Measurements from ENCODE around the gene ADARB2. TPM values are rescaled to one million over a fixed set of nuclear protein-coding genes. Genes with fewer than 3 reads are reported as not detected.

Gene ADARB2
- total and polyA plus RNA-seq, 4 donors: 0.55 to 0.70 (median 0.59) TPM; not detected in 1

DNA sequence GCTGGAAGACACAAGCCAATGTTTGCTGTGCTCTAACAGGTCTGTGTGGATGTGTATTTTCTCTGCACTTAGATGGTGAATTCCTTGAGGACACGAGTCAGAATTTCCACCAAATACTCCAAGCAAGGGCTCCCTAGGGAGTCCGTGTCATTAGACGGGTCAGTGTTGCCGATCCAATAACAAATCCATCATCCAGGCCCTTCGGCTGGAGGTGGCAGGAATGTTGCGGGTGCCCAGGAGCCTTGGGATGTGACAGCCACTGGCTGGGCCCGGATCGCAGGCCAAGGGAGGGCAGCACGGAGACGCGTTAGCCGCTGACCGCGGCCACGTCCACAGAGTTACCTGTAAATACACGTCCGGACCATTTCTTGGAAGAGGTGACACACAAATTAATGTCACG is 494.4 kb downstream of the ADARB2 start (continued):
- TF ChIP-seq TAF1 (conservative IDR thresholded peaks at IDR 0.05) (no peak), FOXA2 (IDR thresholded peaks at IDR 0.05) (no peak)

GRCh38 chr10:1241973-1242935 is 495.1 kb downstream of the ADARB2 start:
- TF ChIP-seq CTCF (IDR thresholded peaks at IDR 0.05; ENCODE audit: low read depth, low read length, missing input control): no peak
- TF ChIP-seq RXRA (IDR thresholded peaks at IDR 0.05): no peak
- no peak for TF ChIP-seq REST (IDR thresholded peaks at IDR 0.05)
- no peak for TF ChIP-seq NR2F2 (IDR thresholded peaks at IDR 0.05)
- TF ChIP-seq SP1 (IDR thresholded peaks at IDR 0.05): no peak
- no peak for TF ChIP-seq HNF4G (IDR thresholded peaks at IDR 0.05)
- TF ChIP-seq TAF1 (conservative IDR thresholded peaks at IDR 0.05): no peak
- no peak for TF ChIP-seq HNF4A (conservative IDR thresholded peaks at IDR 0.05)
- TF ChIP-seq RAD21 (IDR thresholded peaks at IDR 0.05): no peak
- Histone ChIP-seq H3K4me1 (ENCODE audit: control insufficient read depth in 4 of 4, insufficient read depth in 4 of 4, low read length in 3 of 4) (peaks cover 0 to 2% (median 0%) of the 10 kb centered on the region in 4 donors), H3K9me3 (ENCODE audit: control insufficient read depth in 4 of 4, low read length in 3 of 4) (no peaks in the 10 kb centered on the region), H3K36me3 (ENCODE audit: control insufficient read depth in 4 of 4, insufficient read depth in 3 of 4, low read depth in 1 of 4, low read length in 3 of 4) (no peaks in the 10 kb centered on the region), H3K9ac (ENCODE audit: low read depth in 1 of 2, low read length in 2 of 2) (no peak overlapping the region), H3K27ac (ENCODE audit: low read depth in 1 of 2, low read length in 2 of 2) (no peak overlapping the region), H3K4me3 (ENCODE audit: low read depth in 1 of 3, low read length in 3 of 3) (no peak overlapping the region), H3K27me3 (ENCODE audit: control insufficient read depth in 4 of 4, insufficient read depth in 4 of 4, low read length in 3 of 4) (no peaks in the 10 kb centered on the region)
- no peak for DNase-seq (ENCODE audit: low spot score)
- WGBS: 89% methylated on average over 34 of the region's 34 CpGs

- no peak for DNase-seq (ENCODE audit: low spot score)
- Histone ChIP-seq H3K36me3 (ENCODE audit: control insufficient read depth in 4 of 4, insufficient read depth in 3 of 4, low read depth in 1 of 4, low read length in 3 of 4) (no peaks in the 10 kb centered on the region), H3K27ac (ENCODE audit: low read depth in 1 of 2, low read length in 2 of 2) (no peak overlapping the region), H3K9ac (ENCODE audit: low read depth in 1 of 2, low read length in 2 of 2) (no peak overlapping the region), H3K4me1 (ENCODE audit: control insufficient read depth in 4 of 4, insufficient read depth in 4 of 4, low read length in 3 of 4) (peaks cover 0 to 2% (median 0%) of the 10 kb centered on the region in 4 donors), H3K27me3 (ENCODE audit: control insufficient read depth in 4 of 4, insufficient read depth in 4 of 4, low read length in 3 of 4) (no peaks in the 10 kb centered on the region), H3K9me3 (ENCODE audit: control insufficient read depth in 4 of 4, low read length in 3 of 4) (no peaks in the 10 kb centered on the region), H3K4me3 (ENCODE audit: low read depth in 1 of 3, low read length in 3 of 3) (no peak overlapping the region)
- WGBS: 89% methylated on average over 16 of the region's 16 CpGs
- TF ChIP-seq, protein P1, sequence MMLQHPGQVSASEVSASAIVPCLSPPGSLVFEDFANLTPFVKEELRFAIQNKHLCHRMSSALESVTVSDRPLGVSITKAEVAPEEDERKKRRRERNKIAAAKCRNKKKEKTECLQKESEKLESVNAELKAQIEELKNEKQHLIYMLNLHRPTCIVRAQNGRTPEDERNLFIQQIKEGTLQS (IDR thresholded peaks at IDR 0.05): no peak
- no peak for TF ChIP-seq SP1 (IDR thresholded peaks at IDR 0.05)
- no peak for TF ChIP-seq YY1 (IDR thresholded peaks at IDR 0.05)
- TF ChIP-seq CTCF (IDR thresholded peaks at IDR 0.05; ENCODE audit: low read depth, low read length, missing input control): no peak
- TF ChIP-seq GABPA (IDR thresholded peaks at IDR 0.05 in 1 of 2, conservative IDR thresholded peaks at IDR 0.05 in 1 of 2): no peak
- no peak for TF ChIP-seq TAF1 (conservative IDR thresholded peaks at IDR 0.05)
- no peak for TF ChIP-seq RXRA (IDR thresholded peaks at IDR 0.05)
- TF ChIP-seq HNF4G (IDR thresholded peaks at IDR 0.05): no peak
- TF ChIP-seq JUND (IDR thresholded peaks at IDR 0.05): no peak
- no peak for TF ChIP-seq REST (IDR thresholded peaks at IDR 0.05)
- no peak for TF ChIP-seq FOXA2 (IDR thresholded peaks at IDR 0.05)
Observed at GRCh38 chr10:1241322-1241890, 495.9 kb downstream of the ADARB2 start.
